GM21576 (cell line): ENCODE data around the gene STUB1.
"Not testable (repeated sequence)": the region's sequence is repeated elsewhere in the genome, so short reads cannot be mapped to it uniquely, and the experiment has no call there.

ENCODE experiments used
- ATAC-seq: cut with Tn5 transposase; IDR thresholded peaks from one replicate; pipeline ENCODE4 v1.9.1; 2021; ENCODE audit warnings: mild to moderate bottlenecking, moderate library complexity; ENCODE audit not compliant: unreplicated experiment

STUB1 gene

GRCh38 chr16:710500-711075, 30.4 kb downstream of the STUB1 start:
- ATAC-seq = no peak

GRCh38 chr16:711084-711483, 30.9 kb downstream of the STUB1 start:
- ATAC-seq = no peak

GRCh38 chr16:711548-712320, 31.5 kb downstream of the STUB1 start:
- no peak for ATAC-seq

GRCh38 chr16:712740-713250, 32.6 kb downstream of the STUB1 start:
- ATAC-seq = not testable (repeated sequence)

GRCh38 chr16:714079-714478, 33.9 kb downstream of the STUB1 start:
- no peak for ATAC-seq

GRCh38 chr16:714558-715476, 34.6 kb downstream of the STUB1 start, which contains the start of gene METRN:
METRN (plus strand) TSS chr16:715118; CDS start chr16:715290, 172 bp downstream.
- peak; percentile 55 for ATAC-seq

- ATAC-seq = peak; percentile 12
These were observed 35.4 kb downstream of the STUB1 start for GRCh38 chr16:715477-716199.

GRCh38 chr16:716200-716568, 36.0 kb downstream of the STUB1 start:
- ATAC-seq = no peak

- ATAC-seq = no peak
These were observed 36.6 kb downstream of the STUB1 start for GRCh38 chr16:716768-717325.

- ATAC-seq = no peak
These were observed 37.4 kb downstream of the STUB1 start for GRCh38 chr16:717450-718245.

- ATAC-seq = no peak
These were observed 38.2 kb downstream of the STUB1 start for GRCh38 chr16:718389-718788.

- ATAC-seq = no peak
These were observed 38.7 kb downstream of the STUB1 start for GRCh38 chr16:718922-719321.

- ATAC-seq = no peak
These were observed 39.7 kb downstream of the STUB1 start for GRCh38 chr16:719815-720446.

- ATAC-seq = peak; percentile 26
These were observed 40.3 kb downstream of the STUB1 start for GRCh38 chr16:720447-720989.

- peak; percentile 54 for ATAC-seq
These were observed 41.0 kb downstream of the STUB1 start, which contains the start of gene ANTKMT for GRCh38 chr16:720990-721764. ANTKMT (plus strand) TSS chr16:721146; CDS start chr16:721275, 129 bp downstream.

- ATAC-seq = no peak
These were observed 41.7 kb downstream of the STUB1 start for GRCh38 chr16:721765-722540.
